ENCODE measurements around the gene SYPL1. TPM values are rescaled to one million over a fixed set of nuclear protein-coding genes. Genes with fewer than 3 reads are reported as not detected.

The SYPL1 gene
- total RNA-seq, 1 experiment from 2014 or later = 78.0 TPM

GRCh38 chr7:106095634-106096033 lies 16.5 kb downstream of the SYPL1 start:
- H3K9me2 ChIP-seq (ENCODE audit: insufficient read depth) = no peaks in the 10 kb centered on the region
- no peak overlapping the region for H3K4me3 ChIP-seq (replicated peaks in 1 of 2; ENCODE audit: low read depth in 1 of 2, low read length in 2 of 2)
- ChIA-PET RAD21 (ENCODE audit: low non-redundant PET in 1 of 2, low total read pairs in 2 of 2, uncharacterized antibody in 2 of 2, unreplicated experiment in 2 of 2) (no interaction called here), POLR2A (no interaction called here), CTCF (no interaction called here)
- intact Hi-C loops (cut with micrococcal nuclease) = no loop called here
- no peak for ATAC-seq
- no peaks in the 10 kb centered on the region for H3K27me3 ChIP-seq (ENCODE audit: insufficient read depth, low read length)
- no peak overlapping the region for H2AFZ ChIP-seq (ENCODE audit: low read depth, low read length, poor library complexity, severe bottlenecking)
- no peak for DNase-seq (ENCODE audit: low read depth, low spot score)
- H3K9ac ChIP-seq (ENCODE audit: low read length) = no peak overlapping the region
- no peak overlapping the region for H3K27ac ChIP-seq (ENCODE audit: low read depth, low read length)
- H3K4me1 ChIP-seq (ENCODE audit: control insufficient read depth in 1 of 2, insufficient read depth in 2 of 2, low read length in 2 of 2) = peaks cover 4 to 19% of the 10 kb centered on the region in 2 experiments; a peak in 2 of 4 replicates
- no peak overlapping the region for H3K4me2 ChIP-seq (ENCODE audit: low read length)
- peaks cover 27% of the 10 kb centered on the region for H3K79me2 ChIP-seq (ENCODE audit: insufficient read depth, low read length)
- TF ChIP-seq SRF (IDR thresholded peaks at IDR 0.05; ENCODE audit: low read depth) = no peak
- TF ChIP-seq CBX3 (IDR thresholded peaks at IDR 0.05; ENCODE audit: low read depth) = no peak
- TF ChIP-seq EGR1 (IDR thresholded peaks at IDR 0.05; ENCODE audit: low read depth) = no peak
- TF ChIP-seq SP1 (IDR thresholded peaks at IDR 0.05; ENCODE audit: low read depth) = no peak
- TF ChIP-seq ZNF274 (IDR thresholded peaks at IDR 0.05; ENCODE audit: low read depth, low read length) = no peak
- TF ChIP-seq ATF3 (IDR thresholded peaks at IDR 0.05) = no peak
- no peak for TF ChIP-seq POLR2AphosphoS5 (IDR thresholded peaks at IDR 0.05; ENCODE audit: low read depth, low read length)
- TF ChIP-seq ZBTB33 (IDR thresholded peaks at IDR 0.05; ENCODE audit: extremely low read depth, insufficient replicate concordance, low read length) = no peak
- no peak for TF ChIP-seq YY1 (IDR thresholded peaks at IDR 0.05; ENCODE audit: extremely low read depth, insufficient replicate concordance, low read depth, low read length)
- TF ChIP-seq ZFX (IDR thresholded peaks at IDR 0.05) = no peak
- no peak for TF ChIP-seq EZH2phosphoT487 (IDR thresholded peaks at IDR 0.05; ENCODE audit: borderline replicate concordance)
- no peak for TF ChIP-seq SIN3A (IDR thresholded peaks at IDR 0.05; ENCODE audit: low read depth)
- TF ChIP-seq EZH2 (IDR thresholded peaks at IDR 0.05) = no peak
- TF ChIP-seq FOSL1 (IDR thresholded peaks at IDR 0.05; ENCODE audit: low read depth) = no peak
- TF ChIP-seq MAX (IDR thresholded peaks at IDR 0.05) = no peak
- TF ChIP-seq RAD21 (IDR thresholded peaks at IDR 0.05; ENCODE audit: low read depth) = no peak
- TF ChIP-seq JUND (IDR thresholded peaks at IDR 0.05) = no peak
- TF ChIP-seq REST (IDR thresholded peaks at IDR 0.05; ENCODE audit: low read depth) = no peak
- no peak for TF ChIP-seq CEBPB (IDR thresholded peaks at IDR 0.05; ENCODE audit: low read depth)
- TF ChIP-seq CTCF (IDR thresholded peaks at IDR 0.05 in 2 of 3, conservative IDR thresholded peaks at IDR 0.05 in 1 of 3; ENCODE audit: borderline replicate concordance in 1 of 3, insufficient read depth in 1 of 3, low read depth in 2 of 3, low read length in 2 of 3) = no peak
- peaks cover 18 to 24% of the 10 kb centered on the region in 2 experiments; a peak in 3 of 4 replicates for H3K36me3 ChIP-seq (ENCODE audit: control insufficient read depth in 1 of 2, insufficient read depth in 2 of 2, low read length in 2 of 2)
- H4K20me1 ChIP-seq (ENCODE audit: insufficient read depth) = peaks cover 12% of the 10 kb centered on the region; the same call in 1 of the 2 replicates
- no peaks in the 10 kb centered on the region for H3K9me3 ChIP-seq (ENCODE audit: control insufficient read depth in 1 of 2, insufficient read depth in 1 of 2, low read depth in 1 of 2, low read length in 2 of 2)
- no TSS peak for BruUV-seq (replicated peaks)

All from HCT116 (cell line).